ENCODE data around the gene GLP2R. TPM values are rescaled to one million over a fixed set of nuclear protein-coding genes. Genes with fewer than 3 reads are reported as not detected.

The GLP2R gene
- total and polyA plus RNA-seq, 2 of the 8 experiments (the other 6 are each of a cell fraction or from before 2014, with no cell fraction given) = not detected

DNA sequence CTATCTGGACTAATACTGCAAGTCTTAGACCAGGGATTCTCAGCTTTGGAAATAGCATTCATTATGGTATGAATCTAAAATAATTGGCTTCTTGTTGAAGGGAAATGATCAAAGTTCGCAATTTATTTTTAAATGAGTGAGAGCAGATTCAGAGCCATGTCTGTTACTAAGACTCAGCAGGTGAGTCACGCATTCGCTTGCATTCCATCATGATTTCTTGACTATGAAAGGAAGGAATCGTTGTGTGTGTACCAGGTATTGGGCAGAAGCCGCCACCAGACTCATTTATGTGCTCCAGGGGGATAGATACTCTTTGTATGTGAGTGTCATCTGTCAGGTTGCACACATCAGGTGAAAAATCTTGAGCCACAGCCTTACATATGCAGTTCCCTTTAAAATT lies 14.6 kb upstream of the GLP2R start (continued):
- TF ChIP-seq SP2 (IDR thresholded peaks at IDR 0.05; ENCODE audit: low read length) = no peak
- no peak for TF ChIP-seq JUND (IDR thresholded peaks at IDR 0.05; ENCODE audit: low read length)
- TF ChIP-seq, protein P1, sequence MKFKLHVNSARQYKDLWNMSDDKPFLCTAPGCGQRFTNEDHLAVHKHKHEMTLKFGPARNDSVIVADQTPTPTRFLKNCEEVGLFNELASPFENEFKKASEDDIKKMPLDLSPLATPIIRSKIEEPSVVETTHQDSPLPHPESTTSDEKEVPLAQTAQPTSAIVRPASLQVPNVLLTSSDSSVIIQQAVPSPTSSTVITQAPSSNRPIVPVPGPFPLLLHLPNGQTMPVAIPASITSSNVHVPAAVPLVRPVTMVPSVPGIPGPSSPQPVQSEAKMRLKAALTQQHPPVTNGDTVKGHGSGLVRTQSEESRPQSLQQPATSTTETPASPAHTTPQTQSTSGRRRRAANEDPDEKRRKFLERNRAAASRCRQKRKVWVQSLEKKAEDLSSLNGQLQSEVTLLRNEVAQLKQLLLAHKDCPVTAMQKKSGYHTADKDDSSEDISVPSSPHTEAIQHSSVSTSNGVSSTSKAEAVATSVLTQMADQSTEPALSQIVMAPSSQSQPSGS (IDR thresholded peaks at IDR 0.05; ENCODE audit: low read length) = no peak
- TF ChIP-seq NANOG (IDR thresholded peaks at IDR 0.05; ENCODE audit: insufficient read depth, low read depth, low read length, poor library complexity, severe bottlenecking) = no peak
- no peak for TF ChIP-seq TEAD4 (IDR thresholded peaks at IDR 0.05; ENCODE audit: low read depth, low read length)

Data from H1 (cell line).